GM18867 (cell line): Measurements from ENCODE around the gene RPL41.
"Not testable (repeated sequence)": the region's sequence is repeated elsewhere in the genome, so short reads cannot be mapped to it uniquely, and the experiment has no call there.

Source experiments
- ATAC-seq: cut with Tn5 transposase; IDR thresholded peaks from one replicate; pipeline ENCODE4 v1.9.1; 2021; ENCODE audit warnings: mild to moderate bottlenecking, moderate library complexity; ENCODE audit not compliant: unreplicated experiment

The RPL41 gene

DNA sequence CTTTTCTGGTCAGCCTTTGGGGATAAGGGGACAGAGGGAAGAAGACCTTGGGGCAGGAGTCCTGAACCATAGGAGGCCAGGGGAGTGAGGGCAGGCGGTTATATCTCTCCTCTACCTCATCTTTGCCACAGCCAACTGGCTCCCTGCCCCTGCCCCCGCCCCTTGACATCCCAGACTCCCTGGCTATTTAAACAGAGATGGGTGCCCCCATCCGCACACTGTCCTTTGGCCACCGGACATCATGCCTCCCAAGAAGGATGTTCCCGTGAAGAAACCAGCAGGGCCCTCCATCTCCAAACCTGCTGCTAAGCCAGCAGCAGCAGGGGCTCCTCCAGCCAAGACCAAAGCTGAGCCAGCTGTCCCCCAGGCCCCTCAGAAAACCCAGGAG, 37.2 kb downstream of the RPL41 start:
- ATAC-seq = no peak

DNA sequence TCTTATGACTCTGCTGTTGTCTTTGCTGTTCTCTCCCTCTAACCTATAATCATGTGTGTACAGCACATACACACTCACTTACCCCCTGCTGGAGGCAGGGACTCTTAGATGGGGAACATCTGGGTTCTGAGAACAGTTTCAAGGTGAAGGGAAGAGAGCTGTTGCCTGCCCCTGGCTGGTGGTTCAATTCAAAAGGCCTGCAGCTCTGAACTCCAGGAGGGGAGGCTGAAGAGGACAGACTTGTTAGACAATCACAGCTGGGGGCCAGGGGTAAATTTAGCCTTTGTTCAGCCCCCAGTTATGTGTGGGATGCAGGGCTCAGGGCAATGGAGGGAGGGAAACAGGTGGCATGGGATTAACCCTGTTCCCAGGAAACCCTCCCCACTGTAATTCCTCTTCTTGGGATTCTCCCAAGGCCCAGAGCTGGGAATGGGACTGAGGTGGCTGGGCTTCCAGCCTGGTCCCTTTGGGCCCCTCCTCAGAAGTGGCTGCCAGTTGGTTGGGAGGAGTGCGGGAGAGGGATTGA, 37.9 kb downstream of the RPL41 start:
- ATAC-seq = no peak

DNA sequence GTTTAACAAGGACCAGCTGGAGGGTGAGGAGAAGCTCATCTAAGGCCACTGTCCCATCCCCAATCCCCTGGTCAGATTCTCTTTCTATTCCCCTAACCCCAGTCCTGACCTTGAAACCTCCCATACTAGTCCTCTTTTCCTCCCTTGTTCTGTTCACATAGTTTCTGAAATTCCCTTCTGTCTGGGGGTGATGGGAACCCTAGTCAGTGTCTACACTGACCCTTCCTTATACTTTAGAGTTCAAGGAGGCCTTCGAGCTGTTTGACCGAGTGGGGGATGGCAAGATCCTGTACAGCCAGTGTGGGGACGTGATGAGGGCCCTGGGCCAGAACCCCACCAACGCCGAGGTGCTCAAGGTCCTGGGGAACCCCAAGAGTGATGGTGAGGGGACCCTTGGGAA, 38.4 kb downstream of the RPL41 start:
- no peak for ATAC-seq

GRCh38 chr12:56155256-56155845, 38.9 kb downstream of the RPL41 start:
- ATAC-seq = no peak

DNA sequence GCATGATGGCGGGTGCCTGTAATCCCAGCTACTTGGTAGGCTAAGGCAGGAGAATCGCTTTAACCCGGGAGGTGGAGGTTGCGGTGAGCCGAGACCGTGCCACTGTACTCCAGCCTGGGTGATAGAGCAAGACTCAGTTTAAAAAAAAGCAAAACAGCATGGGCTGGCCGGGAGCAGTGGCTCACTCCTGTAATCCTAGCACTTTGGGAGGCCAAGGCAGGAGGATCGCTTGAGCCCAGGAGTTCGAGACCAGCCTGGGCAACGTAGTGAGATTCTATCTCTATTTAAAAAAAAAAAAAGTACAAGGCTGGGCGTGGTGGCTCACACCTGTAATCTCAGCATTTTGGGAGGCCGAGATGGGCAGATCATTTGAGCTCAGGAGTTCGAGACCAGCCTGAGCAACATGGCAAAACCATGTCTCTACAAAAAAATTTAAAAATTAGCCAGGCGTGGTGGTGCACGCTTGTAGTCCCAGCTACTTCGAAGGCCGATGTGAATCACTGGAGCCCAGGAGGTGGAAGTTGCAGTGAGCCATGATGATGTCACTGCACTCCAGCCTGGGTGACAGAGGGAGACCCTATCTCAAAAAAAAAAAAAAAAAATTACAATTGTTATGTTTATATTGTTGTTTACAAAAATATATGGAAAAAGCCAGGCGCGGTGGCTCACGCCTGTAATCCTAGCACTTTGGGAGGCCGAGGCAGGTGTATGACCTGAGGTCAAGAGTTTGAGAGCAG, 40.2 kb downstream of the RPL41 start:
- ATAC-seq = not testable (repeated sequence)

GRCh38 chr12:56157201-56158028, 41.0 kb downstream of the RPL41 start:
- ATAC-seq = peak; percentile 31

- ATAC-seq = peak; percentile 83
Measured at GRCh38 chr12:56158029-56158925, 41.8 kb downstream of the RPL41 start, which contains the start of gene MYL6. TSS of gene MYL6 (plus strand) at chr12:56158359. CDS start at chr12:56158402, 43 bp downstream.

- no peak for ATAC-seq
Measured at GRCh38 chr12:56158926-56159461, 42.6 kb downstream of the RPL41 start.

GRCh38 chr12:56159482-56160192, 43.2 kb downstream of the RPL41 start:
- ATAC-seq = no peak

DNA sequence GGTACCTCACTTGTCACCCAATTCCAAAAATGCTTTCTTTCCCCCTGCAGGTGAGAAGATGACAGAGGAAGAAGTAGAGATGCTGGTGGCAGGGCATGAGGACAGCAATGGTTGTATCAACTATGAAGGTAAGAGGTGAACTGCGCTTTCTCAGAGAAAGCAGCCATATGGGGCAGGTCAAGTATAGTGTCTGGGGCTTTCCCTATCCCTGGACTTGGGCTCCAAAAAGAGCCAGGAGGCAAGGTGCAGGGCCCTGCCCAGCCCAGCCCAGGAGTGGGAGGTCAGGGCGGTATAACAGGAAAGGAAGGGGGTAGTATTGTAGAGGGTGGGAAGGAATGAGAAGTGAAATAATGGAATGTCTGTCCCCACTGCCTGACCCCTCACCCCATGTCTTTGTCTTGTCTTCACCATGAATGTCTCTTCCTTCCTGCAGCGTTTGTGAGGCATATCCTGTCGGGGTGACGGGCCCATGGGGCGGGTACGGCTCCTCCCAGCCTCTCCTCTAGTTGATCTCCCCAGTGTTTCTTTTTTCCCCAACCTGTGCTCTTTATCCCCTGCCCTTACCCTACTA, 43.8 kb downstream of the RPL41 start:
- ATAC-seq = no peak

DNA sequence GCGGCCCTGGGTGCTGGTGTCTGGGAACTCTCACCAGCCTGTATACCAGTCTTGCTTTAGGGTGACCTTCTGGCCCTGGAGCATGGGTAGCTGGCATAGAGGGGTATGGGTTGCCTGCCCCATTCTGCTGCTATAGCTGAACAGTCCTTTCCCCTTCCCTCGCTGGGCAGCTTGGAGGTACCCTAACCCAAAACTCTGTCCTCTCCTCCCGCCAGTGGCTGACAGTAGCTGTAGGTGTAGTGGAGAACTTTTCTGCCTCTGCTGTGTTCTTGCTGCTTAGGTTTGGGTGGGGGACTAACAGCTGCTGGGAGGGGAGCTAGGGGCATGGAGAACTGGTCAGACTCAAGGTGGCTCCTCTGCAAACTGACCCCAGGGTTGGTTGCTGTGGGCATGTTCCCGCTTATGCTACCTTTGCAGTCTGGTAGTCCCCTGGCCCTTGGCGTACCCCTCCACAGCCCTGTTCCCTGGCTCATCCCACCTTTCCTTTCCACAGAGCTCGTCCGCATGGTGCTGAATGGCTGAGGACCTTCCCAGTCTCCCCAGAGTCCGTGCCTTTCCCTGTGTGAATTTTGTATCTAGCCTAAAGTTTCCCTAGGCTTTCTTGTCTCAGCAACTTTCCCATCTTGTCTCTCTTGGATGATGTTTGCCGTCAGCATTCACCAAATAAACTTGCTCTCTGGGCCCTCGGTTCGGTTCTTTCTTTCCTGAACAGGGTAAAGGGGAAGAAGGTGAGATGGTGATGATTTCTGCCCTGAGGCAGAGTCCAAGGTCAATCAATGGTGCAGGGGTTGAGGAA, 44.7 kb downstream of the RPL41 start:
- ATAC-seq = no peak

DNA sequence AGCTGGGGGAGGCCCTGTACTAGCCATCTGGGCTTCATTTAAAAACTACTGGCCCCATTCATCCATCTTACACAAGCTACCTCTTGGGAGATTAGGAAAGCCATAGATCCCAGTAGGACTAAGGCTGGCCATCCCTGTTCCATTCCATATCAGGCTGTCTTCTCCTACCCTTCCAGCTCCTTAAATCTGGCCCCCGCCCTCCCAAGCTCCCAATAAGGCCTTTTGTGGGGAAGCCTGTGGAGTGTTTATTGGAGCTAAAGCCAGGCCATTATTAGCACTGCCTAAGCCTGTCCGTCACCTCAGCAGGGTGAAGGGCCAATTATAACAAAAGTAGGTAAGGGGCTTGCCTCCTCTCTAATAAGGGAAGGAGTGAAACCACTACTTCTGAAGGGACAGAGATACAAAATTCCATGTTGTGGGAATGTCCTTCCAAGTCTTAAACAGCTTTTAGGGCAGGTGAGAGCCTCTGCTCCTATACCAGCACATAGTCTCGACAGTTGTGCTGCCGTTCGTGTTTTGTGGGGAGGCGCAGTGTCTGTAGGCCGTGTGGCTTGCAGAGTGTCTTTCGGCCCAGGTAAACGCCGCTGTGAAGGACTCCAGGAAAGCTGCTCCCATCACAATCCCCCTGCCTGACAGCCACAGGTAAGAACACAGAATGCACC, 45.4 kb downstream of the RPL41 start:
- no peak for ATAC-seq

GRCh38 chr12:56162468-56163290, 46.2 kb downstream of the RPL41 start:
- ATAC-seq = no peak

GRCh38 chr12:56163533-56164344, 47.3 kb downstream of the RPL41 start:
- ATAC-seq = no peak

DNA sequence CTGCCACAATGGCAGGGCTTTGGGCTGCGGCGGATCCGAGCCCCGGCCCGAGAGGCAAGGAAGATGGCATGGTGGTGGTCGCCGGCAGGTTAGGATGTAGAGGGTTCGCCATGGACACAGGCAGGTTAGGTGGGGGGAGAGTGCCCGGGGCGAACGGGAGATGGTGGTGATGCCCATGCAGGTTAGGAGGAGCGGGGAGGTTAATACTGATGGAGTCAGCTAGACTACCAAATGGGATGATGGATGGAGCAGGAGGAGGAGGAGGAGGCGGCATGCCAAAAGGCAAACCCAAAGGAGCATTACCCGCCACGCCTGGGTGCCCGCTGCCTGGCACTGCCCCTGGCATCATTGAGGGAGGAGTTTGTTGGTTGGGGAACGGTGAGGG, 47.9 kb downstream of the RPL41 start:
- ATAC-seq = no peak

GRCh38 chr12:56165369-56165768, 48.9 kb downstream of the RPL41 start:
- ATAC-seq = no peak
